HL-60 (cell line): ENCODE measurements around the gene SSBP4.

Source experiments
- CTCF ChIP-seq: IDR thresholded peaks from one replicate; pipeline ENCODE4 v1.5.1; 2011; ENCODE audit warnings: low read length, control low read depth, inconsistent platforms; ENCODE audit not compliant: insufficient read depth
- POLR2AphosphoS5 ChIP-seq: IDR thresholded peaks from 2 replicates; pipeline ENCODE4 v1.6.1; 2012; ENCODE audit warnings: low read depth

GRCh38 chr19:18420930-18421329 lies 1.7 kb downstream of the SSBP4 start:
- TF ChIP-seq POLR2AphosphoS5 (no peak), CTCF (no peak)
